ENCODE results near the gene ZMAT5.

DNA sequence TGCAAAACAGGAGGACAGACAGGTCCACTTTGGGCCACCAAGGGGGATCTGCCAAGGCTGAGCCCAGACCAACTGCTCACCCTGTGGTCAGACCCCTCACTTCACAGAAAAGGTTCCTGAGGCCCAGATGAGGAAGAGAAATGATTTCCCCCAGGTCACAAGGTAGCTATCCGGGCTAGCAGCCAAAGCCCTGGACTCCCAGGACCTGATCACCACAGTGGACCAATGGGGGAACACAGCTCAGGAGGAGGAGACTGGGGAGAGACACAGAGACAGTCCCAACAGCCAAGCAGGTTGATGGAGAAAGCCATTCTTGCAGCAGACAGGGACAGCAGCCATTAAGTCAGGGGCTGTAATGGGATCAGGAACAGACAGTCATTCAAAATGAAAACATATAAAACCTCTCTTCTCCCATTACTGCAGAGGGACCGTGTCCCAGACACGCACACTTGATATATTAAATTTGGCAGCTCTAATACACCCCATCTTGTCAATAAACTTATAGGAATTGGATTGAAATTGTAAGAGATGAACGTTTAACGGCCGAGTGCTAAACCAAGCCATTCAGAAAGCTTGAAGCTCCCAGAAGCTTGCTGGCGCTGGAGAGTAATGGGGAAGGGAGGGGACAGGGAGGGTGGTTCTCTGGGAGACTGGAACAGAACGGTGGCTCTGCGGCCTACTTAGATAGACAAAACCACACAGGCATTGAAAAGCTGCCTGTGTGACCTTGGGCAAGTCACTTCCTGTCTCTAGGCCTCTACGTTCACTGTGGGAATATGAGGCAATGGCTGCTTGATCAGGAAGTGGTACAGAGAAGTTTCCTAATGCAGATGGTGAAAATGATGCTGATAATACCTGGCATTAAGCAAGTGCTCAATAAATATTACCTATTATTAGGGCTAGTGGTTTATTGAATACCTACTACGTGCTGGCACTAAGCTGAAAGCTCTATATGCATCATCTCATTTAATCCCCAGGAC, 16.0 kb downstream of the ZMAT5 start:
- TF ChIP-seq, protein P1, sequence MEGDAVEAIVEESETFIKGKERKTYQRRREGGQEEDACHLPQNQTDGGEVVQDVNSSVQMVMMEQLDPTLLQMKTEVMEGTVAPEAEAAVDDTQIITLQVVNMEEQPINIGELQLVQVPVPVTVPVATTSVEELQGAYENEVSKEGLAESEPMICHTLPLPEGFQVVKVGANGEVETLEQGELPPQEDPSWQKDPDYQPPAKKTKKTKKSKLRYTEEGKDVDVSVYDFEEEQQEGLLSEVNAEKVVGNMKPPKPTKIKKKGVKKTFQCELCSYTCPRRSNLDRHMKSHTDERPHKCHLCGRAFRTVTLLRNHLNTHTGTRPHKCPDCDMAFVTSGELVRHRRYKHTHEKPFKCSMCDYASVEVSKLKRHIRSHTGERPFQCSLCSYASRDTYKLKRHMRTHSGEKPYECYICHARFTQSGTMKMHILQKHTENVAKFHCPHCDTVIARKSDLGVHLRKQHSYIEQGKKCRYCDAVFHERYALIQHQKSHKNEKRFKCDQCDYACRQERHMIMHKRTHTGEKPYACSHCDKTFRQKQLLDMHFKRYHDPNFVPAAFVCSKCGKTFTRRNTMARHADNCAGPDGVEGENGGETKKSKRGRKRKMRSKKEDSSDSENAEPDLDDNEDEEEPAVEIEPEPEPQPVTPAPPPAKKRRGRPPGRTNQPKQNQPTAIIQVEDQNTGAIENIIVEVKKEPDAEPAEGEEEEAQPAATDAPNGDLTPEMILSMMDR (IDR thresholded peaks at IDR 0.05; ENCODE audit: low read length) = no peak
- TF ChIP-seq EZH2 (IDR thresholded peaks at IDR 0.05; ENCODE audit: borderline replicate concordance, low read length) = no peak

Data from OCI-LY1 (cell line).